Measurements from ENCODE around the gene PSIP1.
"Not testable (repeated sequence)": the region's sequence is repeated elsewhere in the genome, so short reads cannot be mapped to it uniquely, and the experiment has no call there.

GRCh38 chr9:15442264-15442663, 68.5 kb downstream of the PSIP1 start:
- not testable (repeated sequence) for TF ChIP-seq CTCF, POLR2AphosphoS5 (IDR thresholded peaks at IDR 0.05)

Data from transverse colon (tissue), 4 donors.